ENCODE results near the gene GFRA1.

GFRA1 gene, protein sequence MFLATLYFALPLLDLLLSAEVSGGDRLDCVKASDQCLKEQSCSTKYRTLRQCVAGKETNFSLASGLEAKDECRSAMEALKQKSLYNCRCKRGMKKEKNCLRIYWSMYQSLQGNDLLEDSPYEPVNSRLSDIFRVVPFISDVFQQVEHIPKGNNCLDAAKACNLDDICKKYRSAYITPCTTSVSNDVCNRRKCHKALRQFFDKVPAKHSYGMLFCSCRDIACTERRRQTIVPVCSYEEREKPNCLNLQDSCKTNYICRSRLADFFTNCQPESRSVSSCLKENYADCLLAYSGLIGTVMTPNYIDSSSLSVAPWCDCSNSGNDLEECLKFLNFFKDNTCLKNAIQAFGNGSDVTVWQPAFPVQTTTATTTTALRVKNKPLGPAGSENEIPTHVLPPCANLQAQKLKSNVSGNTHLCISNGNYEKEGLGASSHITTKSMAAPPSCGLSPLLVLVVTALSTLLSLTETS

DNA sequence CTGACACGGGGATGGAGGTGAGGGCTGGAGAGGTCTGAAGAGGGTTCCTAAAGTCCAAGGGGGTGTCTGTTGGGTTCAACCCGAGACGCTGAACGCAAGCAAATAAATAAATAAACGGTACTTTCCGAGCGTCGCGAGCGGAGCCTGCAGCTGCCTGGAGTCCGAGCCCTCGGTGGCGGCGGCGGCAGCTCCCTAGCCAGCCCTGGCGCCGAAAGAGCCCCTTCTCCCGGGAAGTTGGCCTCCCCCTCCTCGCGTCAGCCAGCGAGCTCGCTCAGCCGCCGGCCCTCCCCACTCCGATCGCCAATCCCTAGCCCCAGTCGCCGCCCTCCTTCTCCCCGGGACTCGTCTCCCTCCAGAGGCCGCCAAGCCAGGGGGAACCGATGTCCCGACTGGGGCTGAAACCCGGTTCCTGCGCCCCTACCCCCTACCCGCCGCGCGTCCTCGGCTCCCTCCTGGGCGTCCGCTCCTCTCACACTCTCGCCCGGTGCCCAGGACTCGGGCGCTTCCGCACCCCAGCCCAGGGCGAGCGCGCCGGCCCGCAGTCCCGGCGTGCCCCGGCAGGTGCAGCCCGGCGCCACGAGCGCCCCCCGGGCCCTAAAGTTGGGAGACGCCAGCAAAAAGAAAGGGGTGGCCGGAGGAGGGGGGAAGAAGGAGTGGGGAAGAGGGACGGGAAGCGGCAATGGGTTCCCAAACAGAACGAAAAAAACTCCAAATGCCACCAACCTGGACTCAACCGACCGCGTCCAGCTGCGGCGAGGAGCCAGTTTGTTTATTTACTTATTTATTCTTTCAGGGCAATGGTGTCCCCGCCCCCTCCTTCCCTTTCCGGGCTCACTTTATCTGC is at the start of gene GFRA1:
GFRA1 (minus strand) TSS at position 767 of the 844 bp plus-strand sequence. CDS start 1,177 bp downstream, outside the sequence.
- no peak for DNase-seq

DNA sequence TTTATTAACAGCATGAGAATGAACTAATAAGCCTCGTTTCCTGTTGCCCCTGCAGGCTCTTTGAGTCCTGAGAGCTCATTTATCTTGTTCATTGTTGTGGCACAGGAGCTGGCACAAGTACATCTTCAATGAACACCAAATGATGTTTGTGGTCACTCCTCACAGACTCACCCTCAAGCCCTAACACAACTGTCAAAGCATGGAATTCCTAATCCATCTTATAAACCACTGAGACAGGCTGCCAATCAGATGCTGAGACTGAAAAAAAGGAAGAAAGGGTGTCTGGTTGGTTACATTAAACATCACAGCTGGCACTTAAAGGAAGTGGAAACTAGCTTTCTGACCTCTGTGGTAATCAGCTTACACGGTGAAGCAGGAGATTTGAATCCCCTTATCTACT is 43.5 kb upstream of the GFRA1 start:
- DNase-seq = no peak

DNA sequence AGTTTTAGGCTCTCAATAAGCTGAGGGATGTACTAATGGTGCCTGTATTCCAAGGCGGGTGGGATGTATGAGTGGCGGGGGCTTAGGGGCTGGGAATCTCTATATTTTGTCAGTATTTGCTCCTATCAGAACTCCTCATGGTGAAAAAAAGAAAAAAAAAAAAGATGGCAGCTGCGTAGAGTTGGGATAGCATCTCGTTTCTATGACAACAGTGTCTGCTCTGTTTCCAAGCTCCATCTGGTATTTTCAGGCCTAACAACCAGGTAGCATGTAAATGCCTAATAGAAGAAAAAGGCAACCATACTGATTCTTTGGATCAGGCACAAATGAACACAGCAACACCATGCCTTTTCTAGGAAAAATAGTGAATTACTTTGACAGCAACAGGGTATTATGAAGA is 39.5 kb upstream of the GFRA1 start:
- DNase-seq = no peak

DNA sequence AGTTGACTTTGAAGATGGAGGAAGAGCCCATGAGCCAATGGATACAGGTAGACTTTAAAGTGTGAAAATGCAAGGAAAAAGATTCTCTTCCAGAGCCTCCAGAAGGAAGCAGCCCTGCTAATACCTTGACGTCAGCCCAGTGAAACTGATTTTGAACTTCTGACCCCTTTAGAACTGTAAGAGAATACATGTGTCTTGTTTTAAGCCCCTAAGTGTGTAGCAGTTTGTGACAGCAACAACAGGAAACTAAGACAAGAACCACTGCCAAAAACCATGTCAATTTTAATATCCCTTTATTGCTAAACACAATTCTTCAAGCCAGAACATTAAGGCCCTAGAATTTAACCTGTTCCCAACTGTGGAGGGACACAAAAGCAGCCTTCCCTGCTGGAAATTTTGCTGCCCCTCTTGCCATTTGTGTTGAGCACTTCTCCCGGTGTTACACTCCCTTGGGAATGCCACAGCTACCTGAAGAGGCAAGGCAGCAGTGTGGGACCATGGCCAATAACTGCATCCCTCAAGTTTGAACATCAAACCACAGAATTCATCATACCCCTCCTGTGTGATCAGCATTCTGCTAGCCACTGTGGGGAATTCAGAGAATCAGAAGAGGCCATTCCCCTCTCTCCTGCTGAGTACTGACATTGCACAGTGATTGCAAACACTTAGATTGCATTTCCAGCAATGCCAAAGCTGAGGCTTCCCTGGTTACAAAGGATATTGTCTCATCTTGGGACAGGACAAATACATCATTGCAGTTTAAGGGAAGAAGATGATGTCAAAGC is 38.9 kb upstream of the GFRA1 start:
- DNase-seq = no peak

DNA sequence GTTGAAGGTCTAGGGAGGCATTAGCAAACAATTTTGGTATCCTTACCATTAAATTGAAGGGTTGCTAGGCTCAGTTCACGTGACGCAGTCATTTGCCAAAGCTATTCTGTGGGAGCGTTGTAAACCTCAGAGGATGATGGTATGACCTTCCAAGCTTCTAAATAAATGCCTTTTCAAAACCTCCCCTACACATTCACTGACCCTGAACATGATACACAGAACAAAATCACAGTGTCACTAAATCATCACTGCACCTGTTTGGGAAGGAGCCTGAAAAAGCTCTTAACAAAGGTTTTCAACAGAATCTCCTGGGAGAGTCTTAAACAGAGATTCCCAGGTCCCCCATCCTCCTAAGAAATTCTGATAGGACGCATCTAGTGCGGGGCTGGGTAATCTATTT is 38.0 kb upstream of the GFRA1 start:
- no peak for DNase-seq

DNA sequence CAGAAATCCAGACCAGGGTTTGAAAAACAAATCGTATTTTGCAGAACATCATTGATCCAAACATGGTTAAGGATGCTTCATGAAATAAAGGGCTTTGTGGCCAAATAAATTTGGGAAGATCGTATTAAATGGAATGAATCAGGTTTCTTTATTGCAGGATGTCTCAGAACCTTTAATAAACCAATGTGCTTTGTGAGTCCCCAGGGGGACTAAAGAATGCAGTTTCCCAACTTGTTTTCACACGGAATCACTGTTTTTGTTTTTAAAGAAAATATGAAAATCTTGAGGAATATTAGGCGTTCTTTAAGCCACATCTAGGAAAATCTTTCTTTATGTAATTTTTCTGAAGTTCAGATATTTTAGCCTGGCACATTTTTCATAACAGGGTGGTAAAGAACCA is 34.4 kb upstream of the GFRA1 start:
- no peak for DNase-seq

DNA sequence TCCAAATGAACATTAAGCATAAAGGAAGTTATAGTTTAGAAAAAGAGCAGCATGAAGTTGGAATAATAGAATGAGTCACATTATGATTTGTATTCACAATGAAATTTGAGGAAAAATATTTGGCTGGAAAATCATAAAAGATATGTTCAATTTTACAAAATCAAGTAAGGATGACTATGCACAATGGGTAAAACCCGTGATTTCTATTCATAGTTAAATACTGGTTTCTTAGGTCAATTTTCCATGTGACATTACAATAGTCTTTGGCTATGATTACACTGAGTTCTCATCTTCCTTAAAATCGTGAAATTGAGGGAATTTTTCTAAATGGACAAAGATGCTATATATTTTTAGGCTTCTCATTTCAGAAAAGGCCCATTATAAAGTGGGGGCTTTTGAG is 33.8 kb upstream of the GFRA1 start:
- DNase-seq = no peak

DNA sequence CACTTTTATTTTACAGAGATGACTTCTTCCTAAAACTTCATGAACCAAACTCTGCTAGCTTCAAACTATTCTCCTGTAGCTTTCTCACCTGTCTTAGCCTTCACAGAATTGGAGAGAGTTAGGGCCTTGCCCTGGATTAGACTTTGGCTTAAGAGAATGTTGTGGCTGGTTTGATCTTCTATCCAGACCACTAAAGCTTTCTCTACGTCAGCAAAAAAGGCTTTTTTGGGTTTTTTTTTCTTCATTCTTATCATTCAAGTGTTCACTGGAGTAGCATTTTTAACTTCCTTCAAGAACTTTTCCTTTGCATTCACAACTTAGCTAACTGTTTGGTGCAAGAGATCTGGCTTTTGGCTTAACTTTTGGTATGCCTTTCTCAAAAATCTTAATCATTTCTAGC is 31.9 kb upstream of the GFRA1 start:
- no peak for DNase-seq

DNA sequence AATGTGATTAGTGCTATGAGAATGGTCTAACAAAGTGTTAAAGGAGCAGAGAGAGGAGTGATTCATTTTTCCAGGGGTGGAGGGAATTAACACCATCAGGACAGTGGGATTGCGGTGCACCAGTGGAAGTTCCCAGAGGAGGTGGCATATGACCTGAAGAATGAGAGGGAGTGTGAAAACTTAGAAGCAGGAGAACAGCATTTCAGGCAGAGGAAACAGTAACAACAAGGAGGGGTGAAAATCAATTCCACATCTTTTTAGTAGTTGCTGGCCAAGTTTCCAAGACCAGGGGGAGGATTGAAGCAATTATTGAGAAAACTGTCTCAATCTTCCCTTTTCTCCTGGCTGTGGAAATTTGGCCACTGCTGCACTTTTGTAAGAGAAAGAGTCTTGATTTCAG is 27.5 kb upstream of the GFRA1 start:
- DNase-seq = no peak

DNA sequence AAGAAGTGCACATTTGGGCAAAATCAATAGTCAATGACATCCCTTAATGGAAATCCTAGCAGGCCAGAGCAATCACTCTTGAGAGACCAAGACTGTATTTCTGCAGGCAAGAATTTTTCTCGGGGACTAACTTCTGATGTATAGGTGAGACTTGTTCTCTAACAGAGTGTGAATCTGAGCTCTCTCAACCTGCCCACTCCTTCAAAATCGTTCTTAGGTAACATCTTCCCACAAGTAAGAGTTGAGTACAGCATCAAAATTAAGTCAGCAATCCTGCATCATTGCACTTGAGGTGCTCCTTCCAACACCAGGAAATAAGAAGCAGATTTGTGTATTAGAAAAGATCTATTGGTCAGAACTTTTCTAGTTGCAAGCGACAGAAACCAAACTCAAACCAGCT is 25.6 kb upstream of the GFRA1 start:
- DNase-seq = no peak

DNA sequence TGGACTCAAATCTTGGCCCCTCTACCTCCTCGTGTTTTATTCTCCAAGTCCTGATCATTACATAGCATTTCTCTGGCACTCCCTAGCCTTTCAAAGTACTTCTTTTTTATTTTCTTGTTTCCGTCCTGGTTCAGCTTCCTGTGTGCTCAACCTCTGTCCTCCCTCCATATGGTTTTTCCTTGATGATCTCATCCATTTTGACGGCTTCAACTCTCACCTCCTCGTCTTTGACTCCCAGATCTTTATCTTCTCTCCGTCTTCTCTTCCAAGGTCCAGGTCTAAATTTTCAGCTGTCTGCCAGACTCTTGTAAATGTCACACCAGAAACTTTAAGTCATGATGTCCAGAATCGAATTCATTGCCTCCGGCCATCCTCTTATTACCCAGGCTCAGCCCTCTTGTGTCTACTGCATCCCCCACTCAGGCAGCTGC is 23.3 kb upstream of the GFRA1 start:
- DNase-seq = no peak

DNA sequence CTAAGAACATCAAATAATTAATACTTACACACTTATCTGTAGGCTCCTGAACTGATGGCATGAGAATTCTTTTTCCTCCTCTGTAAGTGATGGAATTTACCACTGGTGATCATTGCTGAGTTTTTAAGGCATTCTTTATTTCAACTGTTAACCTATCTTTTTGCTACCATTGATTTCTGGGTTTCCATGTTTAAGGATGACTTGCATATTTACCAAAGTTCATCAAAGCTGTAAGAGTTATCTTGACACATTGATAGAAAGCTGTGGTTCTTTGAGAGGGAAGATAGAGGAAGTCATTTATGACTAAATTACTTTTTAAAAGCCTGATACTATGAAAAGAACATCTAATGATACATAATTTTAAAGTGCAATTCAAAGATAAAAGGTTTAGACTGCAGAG is 19.5 kb upstream of the GFRA1 start:
- no peak for DNase-seq

DNA sequence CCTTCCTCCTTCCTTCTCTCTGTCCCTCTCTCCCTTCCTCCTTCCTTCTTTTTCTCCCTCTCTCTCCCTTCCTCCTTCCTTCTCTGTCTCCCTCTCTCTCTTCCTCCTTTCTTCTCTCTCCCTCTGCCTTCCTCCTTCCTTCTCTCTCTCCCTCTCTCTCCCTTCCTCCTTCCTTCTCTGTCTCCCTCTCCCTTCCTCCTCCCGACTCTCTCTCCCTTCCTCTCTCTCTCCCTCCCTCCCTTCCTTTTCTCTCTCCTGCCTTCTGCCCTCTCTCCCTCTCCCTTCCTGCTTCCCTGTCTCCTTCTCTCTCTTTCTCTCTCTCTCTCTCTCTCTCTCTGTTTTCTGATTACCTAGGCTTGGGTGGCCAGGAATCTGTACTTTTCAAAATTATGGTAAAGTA is 16.6 kb upstream of the GFRA1 start:
- DNase-seq = no peak

DNA sequence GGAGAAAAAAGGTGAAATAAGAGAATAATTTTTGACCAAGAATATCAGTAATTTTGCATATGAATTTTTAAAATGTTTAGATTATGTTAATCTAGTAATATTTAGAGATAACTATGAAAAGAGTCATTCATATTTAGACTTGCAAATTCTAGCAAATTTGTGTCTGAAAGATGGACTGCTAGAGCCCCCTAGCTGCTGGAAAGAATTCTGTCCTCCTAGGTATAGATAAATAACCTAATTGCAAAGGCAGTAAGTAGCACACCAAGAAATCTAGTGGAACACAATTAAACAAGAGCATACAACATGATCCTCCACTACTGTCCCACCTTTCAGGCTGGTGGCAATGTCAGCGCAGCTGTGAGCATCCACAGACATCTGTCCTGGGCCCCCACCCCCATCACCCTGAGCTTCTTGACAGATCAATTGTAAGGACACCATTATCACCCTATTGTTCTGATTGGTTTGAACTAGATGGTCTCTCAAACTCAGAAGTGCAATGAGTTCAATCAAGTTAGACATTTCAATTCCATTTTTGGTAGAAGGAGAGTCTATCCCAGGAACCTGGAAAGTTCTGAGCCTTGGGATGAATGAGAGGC is 15.0 kb upstream of the GFRA1 start:
- DNase-seq = no peak

DNA sequence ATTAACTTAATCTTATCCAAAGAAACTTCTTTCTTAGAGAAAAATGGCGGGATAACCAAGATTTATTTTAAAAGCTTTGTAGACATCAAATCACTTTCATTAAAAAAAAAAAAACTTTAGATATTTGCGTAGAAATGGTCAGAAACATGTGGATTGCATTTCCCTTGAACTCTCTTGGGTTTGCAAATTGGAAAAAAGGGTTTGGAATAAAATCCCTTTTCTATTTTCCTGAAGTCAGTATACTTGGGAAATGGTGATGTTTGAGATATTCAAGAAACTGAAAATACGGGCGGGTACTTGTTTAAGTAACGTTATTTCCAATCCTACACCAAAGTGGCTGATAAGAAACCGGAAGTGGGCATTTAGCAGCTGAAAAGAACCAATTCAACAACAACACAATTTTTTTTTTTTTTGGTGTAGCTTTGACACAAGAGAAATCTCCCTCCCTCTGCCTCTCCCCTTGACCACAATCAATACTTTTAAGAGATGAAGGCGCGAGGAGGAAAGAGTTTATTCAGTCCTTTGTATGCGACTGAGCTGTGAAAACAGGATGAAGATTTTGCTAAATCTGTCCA is 13.7 kb upstream of the GFRA1 start:
- DNase-seq = no peak

DNA sequence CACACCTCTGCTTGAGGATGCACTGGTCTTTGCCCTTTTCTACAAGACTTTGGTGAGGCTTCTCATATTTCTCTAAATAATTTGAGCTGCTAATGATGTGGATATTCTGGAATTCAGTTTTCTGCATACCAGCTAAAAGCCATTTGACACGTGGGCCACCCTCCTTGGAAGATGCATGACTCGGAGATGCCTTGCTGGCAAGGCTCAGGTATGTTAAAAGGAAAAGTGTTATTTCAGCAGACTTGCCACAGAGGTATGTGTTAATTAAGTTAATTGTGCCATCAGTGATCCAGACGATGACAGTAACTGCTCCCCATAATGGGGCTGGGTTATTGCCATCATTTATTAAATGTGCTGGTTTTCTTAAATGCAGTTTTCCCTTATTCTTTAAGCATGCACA is 8.8 kb upstream of the GFRA1 start:
- no peak for DNase-seq

DNA sequence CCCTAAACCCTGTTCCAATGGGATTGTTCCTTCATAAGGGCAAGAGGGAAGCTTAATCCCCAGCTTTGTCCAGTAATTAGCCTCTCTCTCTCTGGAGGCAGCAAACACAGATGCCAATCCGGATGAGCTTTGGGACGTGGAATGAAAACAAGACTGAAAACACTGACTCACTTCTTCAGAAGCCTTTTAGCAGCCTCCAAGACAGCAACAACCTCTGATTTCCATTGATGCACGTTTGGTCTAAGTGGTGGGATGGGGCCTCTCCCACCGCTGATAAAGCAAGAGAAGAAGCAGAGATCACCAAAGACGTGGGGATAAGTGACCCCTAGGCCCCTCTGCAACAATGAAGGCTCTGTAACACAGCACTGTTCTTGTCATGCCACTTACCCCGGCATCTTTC is 5.8 kb upstream of the GFRA1 start:
- DNase-seq = no peak

DNA sequence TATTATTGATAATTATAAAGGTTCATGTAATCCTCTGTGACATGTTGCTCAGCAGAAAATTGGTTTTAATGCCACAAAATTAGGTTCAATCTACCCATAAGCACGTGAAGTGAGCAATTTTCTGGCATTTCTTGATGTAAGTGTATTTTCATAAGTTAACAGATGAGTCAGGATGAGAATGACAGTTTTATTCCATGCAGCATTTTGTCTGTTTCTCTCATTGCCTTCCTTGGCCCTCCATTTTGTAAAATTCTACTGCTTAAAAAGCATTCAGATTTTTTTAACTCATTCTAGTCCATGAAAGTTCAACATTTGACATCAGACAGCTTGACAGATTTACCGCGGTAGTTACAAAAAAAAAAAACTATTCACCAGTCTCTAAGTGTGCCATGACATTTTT is 4.0 kb upstream of the GFRA1 start:
- no peak for DNase-seq

DNA sequence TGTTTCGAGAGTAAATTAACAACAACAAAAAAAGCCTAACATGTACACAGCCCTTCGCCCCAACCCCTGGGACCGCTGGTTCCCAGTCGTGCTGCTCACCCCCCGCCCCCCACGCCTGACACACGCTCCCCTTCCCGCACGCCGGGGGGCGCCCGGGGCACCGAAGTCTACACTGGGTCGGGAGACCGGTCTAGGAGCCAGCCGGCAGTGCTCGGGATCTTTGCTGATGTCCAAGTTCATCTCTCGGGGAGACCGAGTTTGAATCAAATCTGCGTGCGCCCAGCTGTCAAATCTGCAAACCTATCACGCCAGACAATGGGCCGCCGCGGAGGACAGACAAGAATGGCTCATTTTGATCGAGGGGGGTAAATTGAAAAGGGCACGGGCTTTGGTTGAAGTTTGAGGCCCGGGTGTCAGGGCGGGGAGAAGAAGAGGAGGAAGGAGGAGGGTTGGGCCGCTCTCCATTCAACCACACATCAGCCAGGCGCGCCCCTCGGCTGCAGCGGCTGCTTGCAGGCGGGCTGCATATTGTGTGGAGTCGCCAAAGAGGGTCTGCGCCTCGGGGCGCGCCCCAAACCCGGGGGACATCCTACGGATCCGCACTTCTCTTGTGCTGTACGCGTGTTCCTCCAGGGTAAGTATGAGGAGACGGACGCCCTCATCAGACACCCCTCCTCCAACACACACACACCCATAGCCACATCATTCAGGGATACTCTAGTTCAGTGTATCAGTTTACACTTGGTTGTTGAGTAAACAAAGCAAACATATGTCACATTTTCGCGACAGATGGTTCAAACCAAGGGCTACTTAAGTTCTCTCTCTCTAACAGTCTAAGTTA is 1.3 kb upstream of the GFRA1 start:
- DNase-seq = no peak

DNA sequence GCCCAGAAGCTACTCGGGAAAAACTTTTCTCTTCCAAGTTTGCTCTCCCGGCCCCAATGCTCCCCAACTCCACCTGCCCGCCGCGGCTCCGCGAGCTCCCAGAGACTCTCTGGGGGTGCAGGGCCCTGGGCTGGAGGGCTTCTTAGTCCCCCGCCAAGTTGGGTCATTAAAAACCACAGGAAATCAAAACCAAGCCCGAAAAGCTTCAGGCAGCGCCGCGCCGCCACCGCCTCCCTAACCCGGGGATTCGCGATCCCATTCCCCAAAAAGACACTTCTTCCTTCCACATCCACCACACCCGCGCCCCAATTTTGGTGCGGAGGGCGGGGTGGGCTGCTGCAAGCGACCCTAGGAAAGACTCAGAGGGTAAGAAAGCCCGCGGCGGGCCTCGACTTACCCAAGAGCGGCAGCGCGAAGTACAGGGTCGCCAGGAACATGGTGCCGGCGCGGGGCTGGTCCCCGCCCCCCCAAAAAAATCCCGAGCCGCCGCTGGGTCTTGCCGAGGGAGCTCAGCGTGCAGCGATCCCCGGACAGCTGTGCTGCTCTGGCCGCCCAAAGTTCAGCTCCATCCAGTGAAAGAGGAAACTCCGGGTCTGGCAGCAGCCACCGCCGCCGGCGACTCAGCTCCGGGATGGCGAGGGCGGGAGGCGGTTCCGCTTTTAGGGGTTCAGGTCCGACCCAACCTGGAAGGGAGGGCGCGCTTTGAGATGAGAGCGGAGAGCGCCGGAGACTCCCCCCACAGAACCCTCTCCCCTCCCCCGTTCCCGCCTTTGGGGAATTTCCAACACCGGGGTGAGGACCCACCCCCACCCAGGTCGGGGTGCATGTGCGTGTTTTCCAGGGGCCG is 1.2 kb downstream of the GFRA1 start:
- DNase-seq = no peak
